ENCODE data around the gene C12orf56.

C12orf56 gene

GRCh38 chr12:64325055-64325454, 65.5 kb downstream of the C12orf56 start:
- TF ChIP-seq ISL1 (CRISPR knock-in tag; IDR thresholded peaks at IDR 0.05): no peak
- no peak for TF ChIP-seq ZNF8 (CRISPR knock-in tag; IDR thresholded peaks at IDR 0.05)
- no peak for TF ChIP-seq ZC3H10 (CRISPR knock-in tag; IDR thresholded peaks at IDR 0.05)
- TF ChIP-seq TCF4 (CRISPR knock-in tag; IDR thresholded peaks at IDR 0.05; ENCODE audit: borderline replicate concordance): no peak
- no peak for TF ChIP-seq OSR1 (CRISPR knock-in tag; IDR thresholded peaks at IDR 0.05)
- no peak for TF ChIP-seq TSHZ2 (CRISPR knock-in tag; IDR thresholded peaks at IDR 0.05)
- TF ChIP-seq CSRNP3 (CRISPR knock-in tag; IDR thresholded peaks at IDR 0.05): no peak
- TF ChIP-seq GLIS3 (CRISPR knock-in tag; IDR thresholded peaks at IDR 0.05): no peak
- no peak for TF ChIP-seq ZFP3 (CRISPR knock-in tag; IDR thresholded peaks at IDR 0.05)
- no peak for TF ChIP-seq ZNF70 (CRISPR knock-in tag; IDR thresholded peaks at IDR 0.05)
- no peak for TF ChIP-seq CREB5 (CRISPR knock-in tag; IDR thresholded peaks at IDR 0.05; ENCODE audit: low read depth)
- no peak for TF ChIP-seq SNAI2 (CRISPR knock-in tag; IDR thresholded peaks at IDR 0.05)
- TF ChIP-seq BACH2 (CRISPR knock-in tag; IDR thresholded peaks at IDR 0.05; ENCODE audit: borderline replicate concordance): no peak
- ATAC-seq: no peak

- ATAC-seq: no peak
- no peak for TF ChIP-seq PATZ1 (CRISPR knock-in tag; IDR thresholded peaks at IDR 0.05; ENCODE audit: borderline replicate concordance)
- TF ChIP-seq TOX (CRISPR knock-in tag; IDR thresholded peaks at IDR 0.05; ENCODE audit: borderline replicate concordance): no peak
- TF ChIP-seq ZFP30 (CRISPR knock-in tag; IDR thresholded peaks at IDR 0.05): no peak
- TF ChIP-seq ZNF70 (CRISPR knock-in tag; IDR thresholded peaks at IDR 0.05): no peak
- no peak for TF ChIP-seq TSHZ2 (CRISPR knock-in tag; IDR thresholded peaks at IDR 0.05)
These were observed 66.9 kb downstream of the C12orf56 start for GRCh38 chr12:64323476-64324225.

- TF ChIP-seq ZFP3 (CRISPR knock-in tag; IDR thresholded peaks at IDR 0.05) (no peak), TCF4 (CRISPR knock-in tag; IDR thresholded peaks at IDR 0.05; ENCODE audit: borderline replicate concordance) (no peak), PATZ1 (CRISPR knock-in tag; IDR thresholded peaks at IDR 0.05; ENCODE audit: borderline replicate concordance) (no peak), ZNF565 (CRISPR knock-in tag; conservative IDR thresholded peaks at IDR 0.05; ENCODE audit: low read depth) (no peak), OSR1 (CRISPR knock-in tag; IDR thresholded peaks at IDR 0.05) (no peak), ZNF70 (CRISPR knock-in tag; IDR thresholded peaks at IDR 0.05) (no peak), CSDC2 (CRISPR knock-in tag; IDR thresholded peaks at IDR 0.05) (no peak), ZC3H10 (CRISPR knock-in tag; IDR thresholded peaks at IDR 0.05) (no peak)
- ATAC-seq: no peak
These were observed 67.6 kb downstream of the C12orf56 start for GRCh38 chr12:64323006-64323405.
